NCI-H1105 treated with DMSO at 0.1 percent for 48 hours (cell line): ENCODE measurements around the gene SETD5.
A peak's percentile ranks its signal among the peaks of the same experiment; 100 is the strongest.

Source experiments
- DNase-seq: peaks from one replicate; lab custom pipeline; 2025; lab: John Stamatoyannopoulos, UW

The SETD5 gene

GRCh38 chr3:9408546-9408945 lies 11.1 kb downstream of the SETD5 start:
- DNase-seq, result no peak

- DNase-seq, result no peak
Measured at GRCh38 chr3:9409981-9410854, 12.8 kb downstream of the SETD5 start.

- DNase-seq, result no peak
Measured at GRCh38 chr3:9411302-9411701, 13.9 kb downstream of the SETD5 start.

- no peak for DNase-seq
Measured at GRCh38 chr3:9412293-9412692, 14.9 kb downstream of the SETD5 start.

- DNase-seq, result no peak
Measured at GRCh38 chr3:9414826-9415225, 17.4 kb downstream of the SETD5 start.

- DNase-seq, result no peak
Measured at GRCh38 chr3:9415485-9416138, 18.2 kb downstream of the SETD5 start.

GRCh38 chr3:9416139-9416780 lies 18.8 kb downstream of the SETD5 start:
- no peak for DNase-seq

GRCh38 chr3:9420850-9421549 lies 23.6 kb downstream of the SETD5 start:
- DNase-seq, result no peak

GRCh38 chr3:9422712-9423424 lies 25.5 kb downstream of the SETD5 start:
- peak; percentile 95 for DNase-seq

- no peak for DNase-seq
Measured at GRCh38 chr3:9428411-9428810, 31.0 kb downstream of the SETD5 start.

- DNase-seq, result no peak
Measured at GRCh38 chr3:9430733-9431132, 33.3 kb downstream of the SETD5 start.

GRCh38 chr3:9433627-9434521 lies 36.5 kb downstream of the SETD5 start:
- no peak for DNase-seq

- DNase-seq, result no peak
Measured at GRCh38 chr3:9435316-9435715, 37.9 kb downstream of the SETD5 start.

- DNase-seq, result no peak
Measured at GRCh38 chr3:9439331-9439730, 41.9 kb downstream of the SETD5 start.

GRCh38 chr3:9441501-9442221 lies 44.2 kb downstream of the SETD5 start:
- DNase-seq, result no peak

GRCh38 chr3:9448071-9448470 lies 50.7 kb downstream of the SETD5 start:
- no peak for DNase-seq

GRCh38 chr3:9448643-9449042 lies 51.2 kb downstream of the SETD5 start:
- no peak for DNase-seq

GRCh38 chr3:9450126-9450525 lies 52.7 kb downstream of the SETD5 start:
- no peak for DNase-seq

GRCh38 chr3:9450991-9451390 lies 53.6 kb downstream of the SETD5 start:
- no peak for DNase-seq

GRCh38 chr3:9452417-9452816 lies 55.0 kb downstream of the SETD5 start:
- no peak for DNase-seq
